A549 (cell line): ENCODE results near the gene KIF1A. TPM values are rescaled to one million over a fixed set of nuclear protein-coding genes. Genes with fewer than 3 reads are reported as not detected.

Experiments
- ATAC-seq, 2 experiments: fragments of 200-7000 bp in 1 of 2; fragments of >200 bp in 1 of 2; cut with Nextera tagmentation in 1 of 2; cut with Tn5 transposase in 1 of 2; 3 replicates each; pipeline versions ENCODE4 v1.8.0 to v1.9.1; 2018 to 2020; ENCODE audit warnings: mild to moderate bottlenecking in 1 of 2, moderate library complexity in 1 of 2
- CTCF ChIA-PET: fragments of 300-600 bp; sonication (Branson Sonifier 250); formaldehyde crosslinking; extraction: SDS; loops from one replicate; lab custom pipeline; 2021; ENCODE audit warnings: antibody characterized with exemption, inconsistent platforms; lab: Yijun Ruan, JAX
- POLR2A ChIA-PET: fragments of 350-600 bp; formaldehyde crosslinking; extraction: SDS; loops from one replicate; lab custom pipeline; 2021; ENCODE audit warnings: antibody characterized with exemption, inconsistent platforms; lab: Yijun Ruan, JAX
- DNase-seq, 2 experiments: peaks; one replicate each; pipeline versions ENCODE4 v3.0.0 to v3.0.0-alpha.2; 2011 to 2016; ENCODE audit warnings: low read depth in 1 of 2, low spot score in 1 of 2
- FAIRE-seq: peaks from 2 replicates; lab custom pipeline; 2011; peaks lifted over from hg19 to GRCh38; lab: Jason Lieb, UNC
- H3K27ac ChIP-seq, 2 experiments: fragments of >200 bp; sonication (Bioruptor Twin); formaldehyde crosslinking; 3 replicates each; pipeline ENCODE4 v1.5.1; 2016 to 2017
- H3K4me1 ChIP-seq: fragments of >200 bp; sonication (Bioruptor Twin); formaldehyde crosslinking; 3 replicates; pipeline ENCODE4 v1.6.1; 2016
- H3K4me2 ChIP-seq: fragments of >200 bp; sonication (Bioruptor Twin); formaldehyde crosslinking; 3 replicates; pipeline ENCODE4 v1.6.1; 2016
- H3K4me3 ChIP-seq: fragments of >200 bp; sonication (Bioruptor Twin); formaldehyde crosslinking; 3 replicates; pipeline ENCODE4 v1.5.1; 2016
- H3K9me3 ChIP-seq: fragments of >200 bp; sonication (Bioruptor Twin); formaldehyde crosslinking; 3 replicates; pipeline ENCODE4 v1.6.1; 2016
- CBX8 ChIP-seq: fragments of 200-600 bp; sonication (generic); IDR thresholded peaks from 2 replicates; pipeline ENCODE4 v1.6.1; 2016
- EP300 ChIP-seq, 2 experiments: fragments of >200 bp; sonication (Bioruptor Twin); formaldehyde crosslinking; IDR thresholded peaks; 2 replicates in 1 of 2; 3 replicates in 1 of 2; pipeline ENCODE4 v1.6.1; 2016 to 2017
- ESRRA ChIP-seq: fragments of 150-350 bp; IDR thresholded peaks from 2 replicates; pipeline ENCODE4 v1.6.1; 2014; ENCODE audit warnings: mild to moderate bottlenecking, low read length, borderline replicate concordance
- FOSB ChIP-seq: fragments of 250-450 bp; sonication (Bioruptor Pico); IDR thresholded peaks from 2 replicates; pipeline ENCODE4 v1.5.0; 2020; ENCODE audit warnings: mild to moderate bottlenecking, moderate library complexity
- HOXA7 ChIP-seq: fragments of 250-450 bp; sonication (Bioruptor Pico); IDR thresholded peaks from 2 replicates; pipeline ENCODE4 v1.5.0; 2020; ENCODE audit warnings: mild to moderate bottlenecking, moderate library complexity
- JUNB ChIP-seq: fragments of >200 bp; sonication (Bioruptor Twin); formaldehyde crosslinking; IDR thresholded peaks from 2 replicates; pipeline ENCODE4 v1.6.1; 2016
- KDM1A ChIP-seq: fragments of 200-600 bp; sonication (generic); IDR thresholded peaks from 2 replicates; pipeline ENCODE4 v1.6.1; 2016; ENCODE audit warnings: low read depth, mild to moderate bottlenecking
- MAZ ChIP-seq: fragments of 150-350 bp; IDR thresholded peaks from 2 replicates; pipeline ENCODE4 v1.6.1; 2014; ENCODE audit warnings: antibody characterized with exemption, low read depth, low read length, borderline replicate concordance
- NFE2L2 ChIP-seq: fragments of 150-350 bp; conservative IDR thresholded peaks from 2 replicates; pipeline ENCODE4 v1.6.1; 2014; ENCODE audit warnings: low read length
- NR3C1 ChIP-seq: fragments of >200 bp; sonication (Bioruptor Twin); formaldehyde crosslinking; IDR thresholded peaks from 3 replicates; pipeline ENCODE4 v1.6.1; 2017
- POLR2AphosphoS2 ChIP-seq: conservative IDR thresholded peaks from 2 replicates; pipeline ENCODE4 v1.6.1; 2012; ENCODE audit warnings: low read length, improper control_type of control experiment, inconsistent platforms
- RFX5 ChIP-seq: fragments of 450-650 bp; IDR thresholded peaks from 2 replicates; pipeline ENCODE4 v1.7.1; 2014; ENCODE audit warnings: antibody characterized with exemption, mild to moderate bottlenecking, moderate library complexity
- TFCP2L1 ChIP-seq: fragments of 250-450 bp; sonication (Bioruptor Pico); IDR thresholded peaks from 2 replicates; pipeline ENCODE4 v1.5.0; 2021; ENCODE audit warnings: mild to moderate bottlenecking
- TP53 ChIP-seq: fragments of 250-450 bp; sonication (Bioruptor Pico); IDR thresholded peaks from 2 replicates; pipeline ENCODE4 v1.5.0; 2021; ENCODE audit warnings: mild to moderate bottlenecking, moderate library complexity
- WGBS: methylation state at CpG from one replicate; pipeline ENCODE4 v1.1.6; 2017; ENCODE audit errors: missing lambda C conversion rate; 5-methylcytosine and 5-hydroxymethylcytosine counted together
- polyA plus RNA-seq, 4 experiments: library from polyadenylated mRNA; depleted of rRNA in 3 of 4; stranded (reverse); fragments of >200 nt; fragmentation: RNase III in 1 of 4; extraction: RNeasy Plus Mini Kit Qiagen cat#74134 plus additional on column Dnase treatment in 1 of 4; gene quantifications; 2 replicates in 3 of 4; 3 replicates in 1 of 4; pipeline ENCODE4 v1.2.3, GENCODE V29; 2011 to 2017
- TF ChIP-seq, protein P1 (sequence below): fragments of 250-450 bp; sonication (Bioruptor Pico); IDR thresholded peaks from 2 replicates; pipeline ENCODE4 v1.5.0; 2021; ENCODE audit warnings: mild to moderate bottlenecking, moderate library complexity, borderline replicate concordance
- TF ChIP-seq, protein P2 (sequence below): IDR thresholded peaks from 2 replicates; pipeline ENCODE4 v1.6.1; 2012; ENCODE audit warnings: low read depth, borderline replicate concordance
- TF ChIP-seq, protein P3 (sequence below): fragments of 150-350 bp; IDR thresholded peaks from 2 replicates; pipeline ENCODE4 v1.6.1; 2014; ENCODE audit warnings: low read depth, mild to moderate bottlenecking, low read length
- TF ChIP-seq, protein P4 (sequence below): fragments of >200 bp; sonication (Bioruptor Twin); formaldehyde crosslinking; IDR thresholded peaks from 3 replicates; pipeline ENCODE4 v1.5.1; 2016
- TF ChIP-seq, protein P5 (sequence below): fragments of 250-450 bp; sonication (Bioruptor Pico); IDR thresholded peaks from 2 replicates; pipeline ENCODE4 v1.5.0; 2020; ENCODE audit warnings: low read depth, mild to moderate bottlenecking, moderate library complexity

Gene KIF1A
- polyA plus RNA-seq, 2 of the 4 experiments (the other 2 are of a cell fraction) = 0.28 to 0.50 TPM

DNA sequence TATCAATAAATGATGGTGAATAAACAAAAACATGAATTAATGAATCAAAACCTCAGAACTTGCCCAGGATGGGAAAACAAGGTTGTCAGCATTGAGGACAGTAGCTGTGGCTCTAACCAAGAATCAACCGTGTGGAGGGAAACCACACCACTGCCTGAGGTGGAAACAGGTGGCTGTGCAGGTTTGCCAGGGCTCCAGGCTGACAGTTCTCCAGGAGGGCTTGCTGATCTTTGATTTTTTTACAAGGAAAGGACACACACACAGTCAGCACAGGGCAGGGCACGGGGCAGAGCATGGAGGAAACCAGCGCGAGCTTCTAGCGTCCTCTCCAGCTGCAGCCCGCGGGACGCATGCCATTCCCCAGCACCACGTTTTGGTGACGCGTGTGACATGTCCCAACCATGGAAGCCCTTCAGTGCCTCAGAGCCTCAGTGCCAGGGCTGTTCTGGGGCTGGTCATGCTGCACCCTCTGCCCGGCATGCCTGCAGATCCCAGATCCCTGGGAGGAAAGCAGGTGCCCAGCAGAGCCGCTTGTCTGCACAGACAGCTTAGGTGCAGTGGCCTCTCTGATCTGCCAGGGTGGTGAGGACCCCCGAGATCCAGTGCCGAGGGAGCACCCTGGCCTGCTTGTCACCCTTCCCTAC, 32.8 kb upstream of the KIF1A start:
- ATAC-seq = no peak
- Histone ChIP-seq H3K9me3 (no peaks in the 10 kb centered on the region), H3K4me1 (no peaks in the 10 kb centered on the region), H3K27ac (no peak overlapping the region), H3K4me3 (no peak overlapping the region), H3K4me2 (no peak overlapping the region)
- TF ChIP-seq CBX8 (no peak), KDM1A (no peak), EP300 (IDR thresholded peaks at IDR 0.05) (no peak), JUNB (no peak), TFCP2L1 (CRISPR knock-in tag) (no peak), TP53 (CRISPR knock-in tag) (no peak), FOSB (CRISPR knock-in tag) (no peak), POLR2AphosphoS2 (no peak), HOXA7 (CRISPR knock-in tag) (no peak), NFE2L2 (no peak), RFX5 (no peak), NR3C1 (no peak), MAZ (no peak), ESRRA (no peak)
- TF ChIP-seq, protein P1, sequence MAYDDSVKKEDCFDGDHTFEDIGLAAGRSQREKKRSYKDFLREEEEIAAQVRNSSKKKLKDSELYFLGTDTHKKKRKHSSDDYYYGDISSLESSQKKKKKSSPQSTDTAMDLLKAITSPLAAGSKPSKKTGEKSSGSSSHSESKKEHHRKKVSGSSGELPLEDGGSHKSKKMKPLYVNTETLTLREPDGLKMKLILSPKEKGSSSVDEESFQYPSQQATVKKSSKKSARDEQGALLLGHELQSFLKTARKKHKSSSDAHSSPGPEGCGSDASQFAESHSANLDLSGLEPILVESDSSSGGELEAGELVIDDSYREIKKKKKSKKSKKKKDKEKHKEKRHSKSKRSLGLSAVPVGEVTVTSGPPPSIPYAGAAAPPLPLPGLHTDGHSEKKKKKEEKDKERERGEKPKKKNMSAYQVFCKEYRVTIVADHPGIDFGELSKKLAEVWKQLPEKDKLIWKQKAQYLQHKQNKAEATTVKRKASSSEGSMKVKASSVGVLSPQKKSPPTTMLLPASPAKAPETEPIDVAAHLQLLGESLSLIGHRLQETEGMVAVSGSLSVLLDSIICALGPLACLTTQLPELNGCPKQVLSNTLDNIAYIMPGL = no peak
- TF ChIP-seq, protein P2, sequence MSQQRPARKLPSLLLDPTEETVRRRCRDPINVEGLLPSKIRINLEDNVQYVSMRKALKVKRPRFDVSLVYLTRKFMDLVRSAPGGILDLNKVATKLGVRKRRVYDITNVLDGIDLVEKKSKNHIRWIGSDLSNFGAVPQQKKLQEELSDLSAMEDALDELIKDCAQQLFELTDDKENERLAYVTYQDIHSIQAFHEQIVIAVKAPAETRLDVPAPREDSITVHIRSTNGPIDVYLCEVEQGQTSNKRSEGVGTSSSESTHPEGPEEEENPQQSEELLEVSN = no peak
- TF ChIP-seq, protein P3, sequence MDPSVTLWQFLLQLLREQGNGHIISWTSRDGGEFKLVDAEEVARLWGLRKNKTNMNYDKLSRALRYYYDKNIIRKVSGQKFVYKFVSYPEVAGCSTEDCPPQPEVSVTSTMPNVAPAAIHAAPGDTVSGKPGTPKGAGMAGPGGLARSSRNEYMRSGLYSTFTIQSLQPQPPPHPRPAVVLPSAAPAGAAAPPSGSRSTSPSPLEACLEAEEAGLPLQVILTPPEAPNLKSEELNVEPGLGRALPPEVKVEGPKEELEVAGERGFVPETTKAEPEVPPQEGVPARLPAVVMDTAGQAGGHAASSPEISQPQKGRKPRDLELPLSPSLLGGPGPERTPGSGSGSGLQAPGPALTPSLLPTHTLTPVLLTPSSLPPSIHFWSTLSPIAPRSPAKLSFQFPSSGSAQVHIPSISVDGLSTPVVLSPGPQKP = no peak
- TF ChIP-seq, protein P4, sequence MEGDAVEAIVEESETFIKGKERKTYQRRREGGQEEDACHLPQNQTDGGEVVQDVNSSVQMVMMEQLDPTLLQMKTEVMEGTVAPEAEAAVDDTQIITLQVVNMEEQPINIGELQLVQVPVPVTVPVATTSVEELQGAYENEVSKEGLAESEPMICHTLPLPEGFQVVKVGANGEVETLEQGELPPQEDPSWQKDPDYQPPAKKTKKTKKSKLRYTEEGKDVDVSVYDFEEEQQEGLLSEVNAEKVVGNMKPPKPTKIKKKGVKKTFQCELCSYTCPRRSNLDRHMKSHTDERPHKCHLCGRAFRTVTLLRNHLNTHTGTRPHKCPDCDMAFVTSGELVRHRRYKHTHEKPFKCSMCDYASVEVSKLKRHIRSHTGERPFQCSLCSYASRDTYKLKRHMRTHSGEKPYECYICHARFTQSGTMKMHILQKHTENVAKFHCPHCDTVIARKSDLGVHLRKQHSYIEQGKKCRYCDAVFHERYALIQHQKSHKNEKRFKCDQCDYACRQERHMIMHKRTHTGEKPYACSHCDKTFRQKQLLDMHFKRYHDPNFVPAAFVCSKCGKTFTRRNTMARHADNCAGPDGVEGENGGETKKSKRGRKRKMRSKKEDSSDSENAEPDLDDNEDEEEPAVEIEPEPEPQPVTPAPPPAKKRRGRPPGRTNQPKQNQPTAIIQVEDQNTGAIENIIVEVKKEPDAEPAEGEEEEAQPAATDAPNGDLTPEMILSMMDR = no peak
- TF ChIP-seq, protein P5, sequence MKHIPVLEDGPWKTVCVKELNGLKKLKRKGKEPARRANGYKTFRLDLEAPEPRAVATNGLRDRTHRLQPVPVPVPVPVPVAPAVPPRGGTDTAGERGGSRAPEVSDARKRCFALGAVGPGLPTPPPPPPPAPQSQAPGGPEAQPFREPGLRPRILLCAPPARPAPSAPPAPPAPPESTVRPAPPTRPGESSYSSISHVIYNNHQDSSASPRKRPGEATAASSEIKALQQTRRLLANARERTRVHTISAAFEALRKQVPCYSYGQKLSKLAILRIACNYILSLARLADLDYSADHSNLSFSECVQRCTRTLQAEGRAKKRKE (CRISPR knock-in tag) = no peak
- ChIA-PET CTCF (interaction anchor here (0.8 to 3.8 kb wide), 8 partner anchors 8 to 1026 kb away, joined by 3 to 44 read pairs (median 8); no protein-coding TSS in a partner anchor), POLR2A (no interaction called here)
- FAIRE-seq = no peak
- DNase-seq = no peak
- 69% methylated on average over 14 of the region's 15 CpGs for WGBS
